PC-3 (cell line): Measurements from ENCODE around the gene TSGA10IP. TPM values are rescaled to one million over a fixed set of nuclear protein-coding genes. Genes with fewer than 3 reads are reported as not detected.
A peak's percentile ranks its signal among the peaks of the same experiment; 100 is the strongest.

Experiments used
- ATAC-seq: fragments of 200-7000 bp; cut with Tn5 transposase; 2 replicates; pipeline ENCODE4 v1.9.1; 2020; ENCODE audit warnings: mild to moderate bottlenecking, moderate library complexity
- BruUV-seq: library from RNA; stranded (reverse); fragments of 400-500 nt; replicated peaks from 2 replicates; lab custom pipeline; 2021; lab: Mats Ljungman, UMichigan
- CTCF ChIA-PET: fragments of 300-600 bp; sonication (Branson Sonifier 250); formaldehyde crosslinking; loops from one replicate; lab custom pipeline; 2022; ENCODE audit warnings: antibody characterized with exemption; lab: Charles Lee
- POLR2A ChIA-PET: fragments of 300-600 bp; sonication (Branson Sonifier 250); formaldehyde crosslinking; loops from one replicate; lab custom pipeline; 2022; ENCODE audit warnings: antibody characterized with exemption; ENCODE audit not compliant: unreplicated experiment; lab: Charles Lee
- DNase-seq: peaks from one replicate; pipeline ENCODE4 v3.0.0-alpha.2; 2015
- H2AFZ ChIP-seq: fragments of 300-600 bp; sonication (generic); 2 replicates; pipeline ENCODE4 v1.6.0; 2016; ENCODE audit warnings: antibody characterized with exemption, low read length
- H3F3A ChIP-seq: fragments of 300-600 bp; sonication (generic); one replicate; pipeline ENCODE4 v1.6.0; 2017; ENCODE audit warnings: antibody characterized with exemption, low read length, control low read depth, mild to moderate bottlenecking; ENCODE audit not compliant: unreplicated experiment
- H3K27ac ChIP-seq: fragments of 300-600 bp; sonication (generic); 2 replicates; pipeline ENCODE4 v1.5.1; 2016; ENCODE audit warnings: mild to moderate bottlenecking, low read length
- H3K27me3 ChIP-seq: fragments of 300-600 bp; sonication (generic); 2 replicates; pipeline ENCODE4 v1.6.1; 2016; ENCODE audit warnings: low read length, mixed read lengths
- H3K36me3 ChIP-seq: fragments of 300-600 bp; sonication (generic); 2 replicates; pipeline ENCODE4 v1.6.1; 2016; ENCODE audit warnings: low read depth, mixed run types, low read length, mixed read lengths
- H3K4me1 ChIP-seq: fragments of 300-600 bp; sonication (generic); 2 replicates; pipeline ENCODE4 v1.5.1; 2016; ENCODE audit warnings: low read length; ENCODE audit not compliant: insufficient read depth
- H3K4me2 ChIP-seq: fragments of 300-600 bp; sonication (generic); 2 replicates; pipeline ENCODE4 v1.6.0; 2016; ENCODE audit warnings: low read length
- H3K4me3 ChIP-seq: fragments of 300-600 bp; sonication (generic); 2 replicates; pipeline ENCODE4 v1.5.1; 2016; ENCODE audit warnings: mild to moderate bottlenecking, low read length, mixed read lengths
- H3K79me2 ChIP-seq: fragments of 300-600 bp; sonication (generic); 2 replicates; pipeline ENCODE4 v1.6.1; 2017; ENCODE audit warnings: low read length, mixed read lengths
- H3K9ac ChIP-seq: fragments of 300-600 bp; sonication (generic); 2 replicates; pipeline ENCODE4 v1.6.0; 2016; ENCODE audit warnings: mild to moderate bottlenecking, low read length
- H3K9me2 ChIP-seq: fragments of 300-600 bp; sonication (generic); replicated peaks from 2 replicates; pipeline ENCODE4 v1.6.1; 2016; ENCODE audit warnings: mixed run types, low read length, mixed read lengths
- H3K9me3 ChIP-seq: fragments of 300-600 bp; sonication (generic); 2 replicates; pipeline ENCODE4 v1.6.1; 2016; ENCODE audit warnings: low read length, mixed read lengths
- H4K20me1 ChIP-seq: fragments of 300-600 bp; sonication (generic); 2 replicates; pipeline ENCODE4 v1.6.1; 2016; ENCODE audit warnings: low read length, mixed read lengths
- EZH2 ChIP-seq: fragments of 300-600 bp; sonication (generic); IDR thresholded peaks from one replicate; pipeline ENCODE4 v1.6.1; 2017; ENCODE audit warnings: antibody characterized with exemption, mild to moderate bottlenecking, low read length; ENCODE audit not compliant: unreplicated experiment
- EZH2phosphoT487 ChIP-seq: fragments of 300-600 bp; sonication (generic); IDR thresholded peaks from 2 replicates; pipeline ENCODE4 v1.6.1; 2018; ENCODE audit warnings: mild to moderate bottlenecking, antibody characterized with exemption, low read length, borderline replicate concordance
- intact Hi-C: fragments of 100-400 bp; cut with micrococcal nuclease; formaldehyde crosslinking; loops from 2 replicates; pipeline ENCODE4 v1.9.0; 2023
- total RNA-seq: library from RNA; depleted of rRNA; stranded (reverse); fragments of >200 nt; gene quantifications from 2 replicates; pipeline ENCODE4 v1.2.3, GENCODE V29; 2014; rRNA removed
- TF ChIP-seq, protein P1 (sequence below): fragments of 300-600 bp; sonication (generic); conservative IDR thresholded peaks from 2 replicates; pipeline ENCODE4 v1.5.1; 2017; ENCODE audit warnings: antibody characterized with exemption, low read depth, mild to moderate bottlenecking, low read length

Gene TSGA10IP
- total RNA-seq, 1 experiment from 2014 or later: not detected

DNA sequence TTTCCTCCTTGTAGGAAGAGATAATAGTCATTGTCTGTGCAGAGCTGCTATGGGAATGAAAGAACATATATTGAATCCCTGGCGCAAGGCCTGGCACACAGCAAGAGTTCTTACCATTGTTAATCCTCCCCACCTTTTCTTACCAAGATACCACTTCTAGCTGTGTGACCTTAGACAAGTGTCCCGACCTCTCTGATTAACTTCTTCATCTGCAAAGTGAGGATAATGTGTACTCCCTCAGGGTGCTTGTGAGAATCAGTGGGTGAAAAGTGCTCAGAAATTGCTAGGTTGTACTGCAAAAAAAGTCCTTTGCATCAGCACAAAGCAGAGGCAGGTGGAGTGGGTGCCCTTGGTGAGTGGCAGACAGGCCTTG, 62.8 kb downstream of the TSGA10IP start:
- CTCF ChIA-PET: no interaction called here
- POLR2A ChIA-PET: no interaction called here
- no peak overlapping the region for H3K9ac ChIP-seq
- peaks cover 36% of the 10 kb centered on the region for H3K4me1 ChIP-seq
- H3K9me2 ChIP-seq: no peaks in the 10 kb centered on the region
- no TSS peak for BruUV-seq
- no peaks in the 10 kb centered on the region for H4K20me1 ChIP-seq
- peaks cover 15% of the 10 kb centered on the region; the same call in 1 of the 2 replicates for H3K36me3 ChIP-seq
- no peak overlapping the region for H3K27ac ChIP-seq
- no peak overlapping the region for H2AFZ ChIP-seq
- peaks cover 16% of the 10 kb centered on the region for H3K79me2 ChIP-seq
- H3F3A ChIP-seq: peaks cover 9% of the 10 kb centered on the region
- DNase-seq: no peak
- H3K4me3 ChIP-seq: no peak overlapping the region
- intact Hi-C loops: no loop called here
- TF ChIP-seq, protein P1, sequence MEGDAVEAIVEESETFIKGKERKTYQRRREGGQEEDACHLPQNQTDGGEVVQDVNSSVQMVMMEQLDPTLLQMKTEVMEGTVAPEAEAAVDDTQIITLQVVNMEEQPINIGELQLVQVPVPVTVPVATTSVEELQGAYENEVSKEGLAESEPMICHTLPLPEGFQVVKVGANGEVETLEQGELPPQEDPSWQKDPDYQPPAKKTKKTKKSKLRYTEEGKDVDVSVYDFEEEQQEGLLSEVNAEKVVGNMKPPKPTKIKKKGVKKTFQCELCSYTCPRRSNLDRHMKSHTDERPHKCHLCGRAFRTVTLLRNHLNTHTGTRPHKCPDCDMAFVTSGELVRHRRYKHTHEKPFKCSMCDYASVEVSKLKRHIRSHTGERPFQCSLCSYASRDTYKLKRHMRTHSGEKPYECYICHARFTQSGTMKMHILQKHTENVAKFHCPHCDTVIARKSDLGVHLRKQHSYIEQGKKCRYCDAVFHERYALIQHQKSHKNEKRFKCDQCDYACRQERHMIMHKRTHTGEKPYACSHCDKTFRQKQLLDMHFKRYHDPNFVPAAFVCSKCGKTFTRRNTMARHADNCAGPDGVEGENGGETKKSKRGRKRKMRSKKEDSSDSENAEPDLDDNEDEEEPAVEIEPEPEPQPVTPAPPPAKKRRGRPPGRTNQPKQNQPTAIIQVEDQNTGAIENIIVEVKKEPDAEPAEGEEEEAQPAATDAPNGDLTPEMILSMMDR: no peak
- TF ChIP-seq EZH2phosphoT487 (no peak), EZH2 (no peak)
- H3K27me3 ChIP-seq: no peaks in the 10 kb centered on the region
- no peak overlapping the region for H3K4me2 ChIP-seq
- ATAC-seq: no peak
- no peaks in the 10 kb centered on the region for H3K9me3 ChIP-seq

DNA sequence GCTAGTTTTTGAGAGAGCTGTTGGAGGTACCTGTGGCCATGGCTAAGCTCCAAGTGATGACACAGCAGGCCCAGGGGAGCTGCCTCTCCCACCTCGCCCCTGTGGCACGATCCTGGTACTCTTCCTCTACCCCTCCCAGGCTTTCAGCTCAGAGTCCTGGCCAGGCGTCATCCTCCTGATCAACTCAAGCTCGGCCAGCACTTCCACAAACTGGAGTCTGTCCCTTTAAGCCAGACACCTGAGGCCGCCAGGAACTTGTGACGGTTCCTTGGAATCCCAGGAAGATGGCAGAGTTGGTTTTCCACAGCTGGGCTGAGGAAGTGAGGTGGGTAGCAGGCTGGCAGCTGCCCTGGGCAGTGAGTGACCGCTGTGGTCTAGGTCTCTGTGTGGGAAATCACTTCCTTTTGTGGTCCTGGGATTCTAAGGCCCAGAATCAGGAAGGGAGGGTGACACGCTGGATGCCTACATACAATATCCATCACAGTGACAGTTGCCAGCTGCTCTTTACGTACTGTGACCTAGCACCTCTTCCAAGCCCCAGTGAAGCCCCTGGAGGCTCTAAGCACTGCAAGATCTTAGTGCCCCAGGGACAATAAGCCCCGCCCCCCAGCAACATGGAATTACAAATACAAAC, 63.3 kb downstream of the TSGA10IP start:
- H3K4me2 ChIP-seq: no peak overlapping the region
- peak; percentile 53 for DNase-seq

More for the DNA sequence above, 63.3 kb downstream of the TSGA10IP start:
- no peak overlapping the region for H2AFZ ChIP-seq
- POLR2A ChIA-PET: interaction anchor here (0.6 kb wide), 1 partner anchor 296 kb away, joined by 6 read pairs; no protein-coding TSS in a partner anchor
- H3K79me2 ChIP-seq: peaks cover 11% of the 10 kb centered on the region
- H3K9me3 ChIP-seq: no peaks in the 10 kb centered on the region
- ATAC-seq: no peak; the same call in 1 of the 2 replicates
- peaks cover 33% of the 10 kb centered on the region for H3K4me1 ChIP-seq
- BruUV-seq: no TSS peak
- no peak overlapping the region for H3K4me3 ChIP-seq
- no peak overlapping the region for H3K9ac ChIP-seq
- H3F3A ChIP-seq: peaks cover 9% of the 10 kb centered on the region
- H3K36me3 ChIP-seq: peaks cover 15% of the 10 kb centered on the region; the same call in 1 of the 2 replicates
- CTCF ChIA-PET: interaction anchor here (0.5 to 0.7 kb wide), 2 partner anchors 251 to 405 kb away, joined by 3 to 4 read pairs; no protein-coding TSS in a partner anchor
- intact Hi-C loops: no loop called here
- H3K27ac ChIP-seq: no peak overlapping the region
- no peaks in the 10 kb centered on the region for H3K9me2 ChIP-seq
- H4K20me1 ChIP-seq: no peaks in the 10 kb centered on the region
- TF ChIP-seq, protein P1: no peak
- TF ChIP-seq EZH2: no peak
- TF ChIP-seq EZH2phosphoT487: no peak
- H3K27me3 ChIP-seq: no peaks in the 10 kb centered on the region

Other genes with a start within 250 kb of the TSGA10IP start
- 74.9 and 83.9 TPM in 2 replicates for gene KAT5, start 233.2 kb upstream of the TSGA10IP start, total RNA-seq
- gene RNASEH2C, start 224.7 kb upstream of the TSGA10IP start, total RNA-seq: 96.2 and 172 TPM in 2 replicates
- gene AP5B1, start 164.5 kb upstream of the TSGA10IP start, total RNA-seq: 24.2 and 31.4 TPM in 2 replicates
- gene OVOL1, start 158.4 kb upstream of the TSGA10IP start, total RNA-seq: 17.1 and 18.1 TPM in 2 replicates
- not detected in 2 replicates for gene SNX32, start 111.5 kb upstream of the TSGA10IP start, total RNA-seq
- 2,710 and 3,139 TPM in 2 replicates for gene CFL1, start 87.3 kb upstream of the TSGA10IP start, total RNA-seq
- gene MUS81, start 85.0 kb upstream of the TSGA10IP start, total RNA-seq: 82.0 and 94.6 TPM in 2 replicates
- gene EFEMP2, start 72.7 kb upstream of the TSGA10IP start, total RNA-seq: 2.6 and 4.5 TPM in 2 replicates
- gene CTSW, start 65.6 kb upstream of the TSGA10IP start, total RNA-seq: 0.11 TPM in 1 of 2 replicates, not detected in the other
- gene FIBP, start 57.0 kb upstream of the TSGA10IP start, total RNA-seq: 221 TPM in 2 replicates
- 207 and 280 TPM in 2 replicates for gene CCDC85B, start 54.8 kb upstream of the TSGA10IP start, total RNA-seq
- gene FOSL1, start 45.1 kb upstream of the TSGA10IP start, total RNA-seq: 656 and 851 TPM in 2 replicates
- 61.3 and 82.0 TPM in 2 replicates for gene C11orf68, start 26.4 kb upstream of the TSGA10IP start, total RNA-seq
- 944 and 1,531 TPM in 2 replicates for gene DRAP1, start 26.1 kb upstream of the TSGA10IP start, total RNA-seq
- gene SART1, start 16.3 kb downstream of the TSGA10IP start, total RNA-seq: 240 and 267 TPM in 2 replicates
- gene EIF1AD, start 56.7 kb downstream of the TSGA10IP start, total RNA-seq: 70.1 and 77.0 TPM in 2 replicates
- 124 and 131 TPM in 2 replicates for gene BANF1, start 57.0 kb downstream of the TSGA10IP start, total RNA-seq
- gene CST6, start 66.5 kb downstream of the TSGA10IP start, total RNA-seq: 74.5 and 84.2 TPM in 2 replicates
- 0.17 and 1.1 TPM in 2 replicates for gene CATSPER1, start 81.0 kb downstream of the TSGA10IP start, total RNA-seq
- not detected in 2 replicates for gene GAL3ST3, start 103.7 kb downstream of the TSGA10IP start, total RNA-seq
- 241 and 318 TPM in 2 replicates for gene SF3B2, start 106.9 kb downstream of the TSGA10IP start, total RNA-seq
- gene PACS1, start 124.8 kb downstream of the TSGA10IP start, total RNA-seq: 28.7 and 31.5 TPM in 2 replicates